H1 (cell line): ENCODE data around the gene KCTD19. TPM values are rescaled to one million over a fixed set of nuclear protein-coding genes. Genes with fewer than 3 reads are reported as not detected.

Experiments used
- CTBP2 ChIP-seq: IDR thresholded peaks from 2 replicates; pipeline ENCODE4 v1.7.0; 2011; ENCODE audit warnings: borderline replicate concordance, mild to moderate bottlenecking, moderate library complexity, mixed read lengths, low read length; ENCODE audit not compliant: insufficient read depth, insufficient read length
- NRF1 ChIP-seq: IDR thresholded peaks from 2 replicates; pipeline ENCODE4 v1.6.1; 2011; ENCODE audit warnings: mild to moderate bottlenecking, low read depth, low read length, improper control_type of control experiment
- polyA plus RNA-seq, 7 experiments: library from polyadenylated mRNA; depleted of rRNA in 3 of 7; stranded (reverse) in 5 of 7; unstranded in 2 of 7; fragments of >200 nt in 5 of 7; fragments of 200-250 nt in 2 of 7; gene quantifications; 1 replicate in 5 of 7; 2 replicates in 1 of 7; 4 replicates in 1 of 7; pipeline versions ENCODE4 v1.2.1 to v1.2.3, GENCODE V29; 2011 to 2013; ENCODE audit warnings: missing spikeins in 2 of 7, mixed read lengths in 2 of 7
- total RNA-seq: library from RNA; stranded (reverse); fragmentation: NEBNext Ultra II Directional; extraction: Animal tissue kit (Norgen Biotek cat#: 25700); gene quantifications from 2 replicates; pipeline ENCODE4 v1.2.1, GENCODE V29; 2021
- TF ChIP-seq, protein P1 (sequence below): IDR thresholded peaks from 2 replicates; pipeline ENCODE4 v1.6.1; 2011; ENCODE audit warnings: low read length, improper control_type of control experiment

Gene KCTD19
- total and polyA plus RNA-seq, 2 of the 8 experiments (the other 6 are each of a cell fraction or from before 2014, with no cell fraction given), result 0.06 to 0.24 TPM

DNA sequence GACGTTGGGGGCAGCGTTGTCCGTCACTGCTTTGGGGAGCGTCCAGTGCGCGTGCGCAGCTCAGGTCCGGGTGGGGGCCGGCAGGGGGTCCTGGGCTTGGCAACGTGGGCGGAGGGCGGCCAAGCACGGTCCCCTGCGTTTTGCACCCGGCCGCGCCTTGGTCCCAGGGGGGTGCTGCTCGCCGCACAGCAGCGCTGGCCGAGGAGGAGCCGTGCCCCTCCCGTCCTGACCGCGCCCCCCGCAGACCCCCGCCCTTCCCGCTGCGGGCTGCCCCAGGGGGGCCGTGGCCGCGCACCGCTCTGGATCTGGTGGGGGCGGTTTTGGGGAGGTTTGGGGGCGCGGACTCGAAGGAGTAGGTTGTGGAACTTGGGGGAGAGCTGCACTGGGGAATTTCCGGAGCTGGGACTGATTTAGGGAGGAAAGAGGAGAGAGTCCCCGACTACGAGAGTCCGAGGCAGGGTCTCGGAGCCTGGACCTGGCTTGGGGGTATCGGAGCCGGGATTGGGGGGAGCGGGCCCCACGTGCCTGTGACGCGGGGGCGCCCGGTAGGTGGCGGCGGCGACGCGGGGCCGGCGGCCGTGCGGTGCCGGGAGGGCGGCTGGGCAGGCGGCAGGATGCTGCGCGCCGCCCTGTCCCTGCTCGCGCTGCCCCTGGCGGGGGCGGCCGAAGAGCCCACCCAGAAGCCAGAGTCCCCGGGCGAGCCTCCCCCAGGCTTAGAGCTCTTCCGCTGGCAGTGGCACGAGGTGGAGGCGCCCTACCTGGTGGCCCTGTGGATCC lies 78.0 kb downstream of the KCTD19 start, which contains the start of gene SLC9A5 (continued):
- TF ChIP-seq CTBP2 (no peak), NRF1 (peak; percentile 63)
- TF ChIP-seq, protein P1, sequence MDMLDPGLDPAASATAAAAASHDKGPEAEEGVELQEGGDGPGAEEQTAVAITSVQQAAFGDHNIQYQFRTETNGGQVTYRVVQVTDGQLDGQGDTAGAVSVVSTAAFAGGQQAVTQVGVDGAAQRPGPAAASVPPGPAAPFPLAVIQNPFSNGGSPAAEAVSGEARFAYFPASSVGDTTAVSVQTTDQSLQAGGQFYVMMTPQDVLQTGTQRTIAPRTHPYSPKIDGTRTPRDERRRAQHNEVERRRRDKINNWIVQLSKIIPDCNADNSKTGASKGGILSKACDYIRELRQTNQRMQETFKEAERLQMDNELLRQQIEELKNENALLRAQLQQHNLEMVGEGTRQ, result peak; percentile 43; the same call in 1 of the 2 replicates
